Thyroid gland (tissue), 4 donors: ENCODE results near the gene KCNQ1.

Experiments used
- CTCF ChIP-seq, 6 experiments: fragments of 200-600 bp in 3 of 6; fragments of 450-650 bp in 3 of 6; sonication (generic) in 3 of 6; IDR thresholded peaks; one replicate each; pipeline ENCODE4 v1.5.1; 2016 to 2019; ENCODE audit warnings: antibody characterized with exemption in 6 of 6, mild to moderate bottlenecking in 2 of 6, inconsistent platforms in 1 of 6, moderate library complexity in 1 of 6
- POLR2A ChIP-seq, 2 donors: fragments of 450-650 bp; IDR thresholded peaks; one replicate each; pipeline ENCODE4 v1.6.1; 2017; ENCODE audit warnings: antibody characterized with exemption in 2 of 2, mild to moderate bottlenecking in 2 of 2, moderate library complexity in 1 of 2

DNA sequence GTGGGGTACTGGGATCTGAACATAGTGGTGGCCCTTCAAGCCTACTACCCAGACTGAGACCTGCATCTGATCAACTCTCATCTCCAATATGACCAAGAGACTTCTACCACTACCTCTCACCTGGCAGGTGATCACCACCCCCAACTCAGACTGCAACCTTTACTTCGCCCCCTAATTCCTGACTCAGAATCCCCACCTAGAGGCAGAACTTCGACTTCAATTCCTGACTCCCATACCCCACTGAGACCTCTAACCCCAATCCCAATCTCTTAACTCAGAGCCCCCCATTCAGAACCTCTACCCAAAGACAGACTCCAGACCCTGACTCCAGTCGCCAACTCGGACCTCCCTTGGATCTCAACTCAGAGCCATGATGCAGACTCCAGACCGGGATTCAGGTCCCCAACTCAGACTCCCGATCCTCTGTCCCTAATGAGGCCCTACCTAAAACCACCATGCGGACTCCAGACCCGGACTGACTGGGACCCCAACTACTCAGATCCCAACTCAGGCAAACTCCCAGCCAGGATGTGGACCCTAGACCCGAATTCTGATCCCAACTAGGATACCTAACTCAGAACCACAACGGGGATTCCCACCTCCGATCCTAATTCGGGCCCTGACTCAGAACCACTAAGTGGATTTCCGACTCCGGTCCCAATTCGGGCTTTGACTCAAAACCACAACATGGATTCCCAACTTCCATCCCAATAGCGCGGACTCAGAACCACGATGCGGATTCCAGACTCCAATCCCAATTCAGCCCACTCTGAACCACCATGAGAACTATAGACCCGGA, 253.8 kb downstream of the KCNQ1 start:
- TF ChIP-seq CTCF (IDR thresholded peaks at IDR 0.05) (no peak), POLR2A (IDR thresholded peaks at IDR 0.05) (no peak)
